HCT116 (cell line): ENCODE data around the gene PPP1R12C. TPM values are rescaled to one million over a fixed set of nuclear protein-coding genes. Genes with fewer than 3 reads are reported as not detected.
A peak's percentile ranks its signal among the peaks of the same experiment; 100 is the strongest.

Source experiments
- ATAC-seq: fragments of 200-7000 bp; cut with Tn5 transposase; 2 replicates; pipeline ENCODE4 v1.9.1; 2020; ENCODE audit warnings: mild to moderate bottlenecking, moderate library complexity
- BruUV-seq: library from RNA; stranded (reverse); fragments of 400-500 nt; replicated peaks from 2 replicates; lab custom pipeline; 2021; lab: Mats Ljungman, UMichigan
- CTCF ChIA-PET: fragments of 300-600 bp; sonication (Branson Sonifier 250); formaldehyde crosslinking; loops from one replicate; lab custom pipeline; 2021; ENCODE audit warnings: antibody characterized with exemption; lab: Charles Lee
- POLR2A ChIA-PET: fragments of 300-600, 350-600 bp; sonication (Branson Sonifier 250); formaldehyde crosslinking; loops from one replicate; lab custom pipeline; 2021; ENCODE audit warnings: antibody characterized with exemption; lab: Charles Lee
- RAD21 ChIA-PET, 2 experiments: fragments of 300-600 bp; sonication (Branson Sonifier 250); formaldehyde crosslinking; loops; one replicate each; lab custom pipeline; 2023; ENCODE audit warnings: low total read pairs in 2 of 2; ENCODE audit not compliant: uncharacterized antibody in 2 of 2, unreplicated experiment in 2 of 2, low non-redundant PET in 1 of 2; lab: Charles Lee
- DNase-seq: peaks from one replicate; pipeline ENCODE4 v3.0.0-alpha.2; 2010; ENCODE audit warnings: low read depth, low spot score
- H2AFZ ChIP-seq: fragments of 200-600 bp; shearing (Covaris generic), sonication (generic); 2 replicates; pipeline ENCODE4 v1.6.1; 2017; ENCODE audit warnings: low read depth, mixed run types, mixed read lengths, antibody characterized with exemption, low read length; ENCODE audit not compliant: poor library complexity, severe bottlenecking
- H3K27ac ChIP-seq: 2 replicates; pipeline ENCODE4 v1.5.1; 2012; ENCODE audit warnings: low read depth, low read length
- H3K27me3 ChIP-seq: fragments of 200-600 bp; sonication (generic); 2 replicates; pipeline ENCODE4 v1.6.1; 2016; ENCODE audit warnings: mixed run types, low read length, mixed read lengths; ENCODE audit not compliant: insufficient read depth
- H3K36me3 ChIP-seq, 2 experiments: fragments of 200-500 bp in 1 of 2; fragments of 200-600 bp in 1 of 2; sonication (Bioruptor generic) in 1 of 2; sonication (generic) in 1 of 2; 2 replicates each; pipeline versions ENCODE4 v1.5.1 to v1.6.1; 2014 to 2016; ENCODE audit warnings: low read length in 2 of 2, inconsistent platforms in 1 of 2, mixed read lengths in 1 of 2, mixed run types in 1 of 2; ENCODE audit not compliant: insufficient read depth in 2 of 2, control insufficient read depth in 1 of 2
- H3K4me1 ChIP-seq, 2 experiments: fragments of 200-600 bp in 1 of 2; sonication (generic) in 1 of 2; 2 replicates each; pipeline versions ENCODE4 v1.5.1 to v1.6.1; 2012 to 2017; ENCODE audit warnings: low read length in 2 of 2, inconsistent platforms in 1 of 2, mild to moderate bottlenecking in 1 of 2, mixed read lengths in 1 of 2, mixed run types in 1 of 2, moderate library complexity in 1 of 2; ENCODE audit not compliant: insufficient read depth in 2 of 2, control insufficient read depth in 1 of 2
- H3K4me2 ChIP-seq: fragments of 200-600 bp; sonication (generic); 2 replicates; pipeline ENCODE4 v1.6.1; 2017; ENCODE audit warnings: mixed run types, low read length, mixed read lengths
- H3K4me3 ChIP-seq, 2 experiments: fragments of 200-600 bp in 1 of 2; sonication (generic) in 1 of 2; replicated peaks in 1 of 2; 2 replicates each; pipeline ENCODE4 v1.5.1; 2011 to 2016; ENCODE audit warnings: low read length in 2 of 2, control low read depth in 1 of 2, low read depth in 1 of 2, mild to moderate bottlenecking in 1 of 2, mixed read lengths in 1 of 2, mixed run types in 1 of 2
- H3K79me2 ChIP-seq: fragments of 200-600 bp; sonication (generic); 2 replicates; pipeline ENCODE4 v1.6.1; 2017; ENCODE audit warnings: mild to moderate bottlenecking, mixed run types, low read length, moderate library complexity, mixed read lengths; ENCODE audit not compliant: insufficient read depth
- H3K9ac ChIP-seq: fragments of 200-600 bp; sonication (generic); 2 replicates; pipeline ENCODE4 v1.6.1; 2016; ENCODE audit warnings: low read length, mixed read lengths
- H3K9me2 ChIP-seq: fragments of 200-600 bp; sonication (generic), shearing (Covaris generic); 2 replicates; pipeline ENCODE4 v1.6.1; 2017; ENCODE audit warnings: mixed run types, mild to moderate bottlenecking, moderate library complexity; ENCODE audit not compliant: insufficient read depth
- H3K9me3 ChIP-seq, 2 experiments: fragments of 200-500 bp in 1 of 2; fragments of 200-600 bp in 1 of 2; sonication (Bioruptor generic) in 1 of 2; sonication (generic) in 1 of 2; 2 replicates each; pipeline ENCODE4 v1.6.1; 2014 to 2017; ENCODE audit warnings: low read length in 2 of 2, mixed read lengths in 2 of 2, inconsistent platforms in 1 of 2, low read depth in 1 of 2, mild to moderate bottlenecking in 1 of 2, mixed run types in 1 of 2, moderate library complexity in 1 of 2; ENCODE audit not compliant: control insufficient read depth in 1 of 2, insufficient read depth in 1 of 2
- H4K20me1 ChIP-seq: fragments of 200-600 bp; sonication (generic), shearing (Covaris generic); 2 replicates; pipeline ENCODE4 v1.6.1; 2017; ENCODE audit warnings: mixed run types, mild to moderate bottlenecking, moderate library complexity; ENCODE audit not compliant: insufficient read depth
- CBX3 ChIP-seq: IDR thresholded peaks from 2 replicates; pipeline ENCODE4 v1.6.1; 2012; ENCODE audit warnings: low read depth
- EGR1 ChIP-seq: IDR thresholded peaks from 2 replicates; pipeline ENCODE4 v1.6.1; 2012; ENCODE audit warnings: low read depth
- JUND ChIP-seq: IDR thresholded peaks from 2 replicates; pipeline ENCODE4 v1.6.1; 2012
- POLR2AphosphoS5 ChIP-seq: IDR thresholded peaks from 2 replicates; pipeline ENCODE4 v1.6.1; 2011; ENCODE audit warnings: mild to moderate bottlenecking, low read depth, low read length, moderate library complexity
- SP1 ChIP-seq: IDR thresholded peaks from 2 replicates; pipeline ENCODE4 v1.6.1; 2012; ENCODE audit warnings: low read depth
- intact Hi-C: fragments of 100-400 bp; cut with micrococcal nuclease; formaldehyde crosslinking; loops from 2 replicates; pipeline ENCODE4 v1.10.0; 2022
- total RNA-seq: library from RNA; stranded (reverse); gene quantifications from one replicate; pipeline ENCODE4 v1.2.1, GENCODE V29; 2021; ENCODE audit not compliant: unreplicated experiment
- TF ChIP-seq, protein P1 (sequence below): IDR thresholded peaks from 2 replicates; pipeline ENCODE4 v1.6.1; 2012
- TF ChIP-seq, protein P2 (sequence below), 3 experiments: fragments of 200-600 bp in 1 of 3; sonication (generic) in 1 of 3; IDR thresholded peaks in 2 of 3; conservative IDR thresholded peaks in 1 of 3; 2 replicates each; pipeline ENCODE4 v1.5.1; 2012 to 2017; ENCODE audit warnings: low read depth in 2 of 3, low read length in 2 of 3, antibody characterized with exemption in 1 of 3, borderline replicate concordance in 1 of 3, control low read depth in 1 of 3, mild to moderate bottlenecking in 1 of 3, mixed read lengths in 1 of 3, mixed run types in 1 of 3, moderate library complexity in 1 of 3; ENCODE audit not compliant: insufficient read depth in 1 of 3

PPP1R12C gene
- total RNA-seq, 1 experiment from 2014 or later: 83.2 TPM

- intact Hi-C loops: loop anchor here (10.0 kb wide), 1 partner anchor 489 kb away; no protein-coding TSS in a partner anchor
- H3K9ac ChIP-seq: peak overlapping the region; percentile 70
- ATAC-seq (peak; percentile 76), DNase-seq (peak; percentile 64)
- peak overlapping the region; percentile 99 for H3K27ac ChIP-seq
- ChIA-PET RAD21 (interaction anchor here (0.6 to 1.8 kb wide), 6 partner anchors 13 to 497 kb away, joined by 3 to 13 read pairs (median 4); partner anchors contain the start of genes ZNF581 (in 1 of the 2) and ZNF784 (in 1 of the 2)), POLR2A (interaction anchor here (0.6 to 2.9 kb wide), 15 partner anchors 10 to 486 kb away, joined by 3 to 24 read pairs (median 4); partner anchors contain the start of genes DNAAF3, KMT5C, PPP1R12C and TNNI3), CTCF (interaction anchor here (0.6 to 4.4 kb wide), 18 partner anchors 10 to 508 kb away, joined by 3 to 53 read pairs (median 4); partner anchors contain the start of genes DNAAF3, FIZ1, ISOC2 and PPP1R12C)
- peaks cover 4% of the 10 kb centered on the region for H3K79me2 ChIP-seq
- H2AFZ ChIP-seq: no peak overlapping the region
- peaks cover 14 to 60% of the 10 kb centered on the region in 2 experiments for H3K4me1 ChIP-seq
- H4K20me1 ChIP-seq: no peaks in the 10 kb centered on the region
- BruUV-seq: no TSS peak
- H3K36me3 ChIP-seq: no peaks in the 10 kb centered on the region
- TF ChIP-seq JUND (no peak), EGR1 (peak; percentile 62; the same call in 1 of the 2 replicates), CBX3 (no peak), SP1 (peak; percentile 71; the same call in 1 of the 2 replicates), POLR2AphosphoS5 (0 out of 2 replicates have a peak, but pooled peaks have one; percentile 22)
- TF ChIP-seq, protein P1, sequence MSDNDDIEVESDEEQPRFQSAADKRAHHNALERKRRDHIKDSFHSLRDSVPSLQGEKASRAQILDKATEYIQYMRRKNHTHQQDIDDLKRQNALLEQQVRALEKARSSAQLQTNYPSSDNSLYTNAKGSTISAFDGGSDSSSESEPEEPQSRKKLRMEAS: peak; percentile 80
- TF ChIP-seq, protein P2, sequence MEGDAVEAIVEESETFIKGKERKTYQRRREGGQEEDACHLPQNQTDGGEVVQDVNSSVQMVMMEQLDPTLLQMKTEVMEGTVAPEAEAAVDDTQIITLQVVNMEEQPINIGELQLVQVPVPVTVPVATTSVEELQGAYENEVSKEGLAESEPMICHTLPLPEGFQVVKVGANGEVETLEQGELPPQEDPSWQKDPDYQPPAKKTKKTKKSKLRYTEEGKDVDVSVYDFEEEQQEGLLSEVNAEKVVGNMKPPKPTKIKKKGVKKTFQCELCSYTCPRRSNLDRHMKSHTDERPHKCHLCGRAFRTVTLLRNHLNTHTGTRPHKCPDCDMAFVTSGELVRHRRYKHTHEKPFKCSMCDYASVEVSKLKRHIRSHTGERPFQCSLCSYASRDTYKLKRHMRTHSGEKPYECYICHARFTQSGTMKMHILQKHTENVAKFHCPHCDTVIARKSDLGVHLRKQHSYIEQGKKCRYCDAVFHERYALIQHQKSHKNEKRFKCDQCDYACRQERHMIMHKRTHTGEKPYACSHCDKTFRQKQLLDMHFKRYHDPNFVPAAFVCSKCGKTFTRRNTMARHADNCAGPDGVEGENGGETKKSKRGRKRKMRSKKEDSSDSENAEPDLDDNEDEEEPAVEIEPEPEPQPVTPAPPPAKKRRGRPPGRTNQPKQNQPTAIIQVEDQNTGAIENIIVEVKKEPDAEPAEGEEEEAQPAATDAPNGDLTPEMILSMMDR (IDR thresholded peaks at IDR 0.05 in 2 of 3, conservative IDR thresholded peaks at IDR 0.05 in 1 of 3; ENCODE audit: borderline replicate concordance in 1 of 3, insufficient read depth in 1 of 3, low read depth in 2 of 3, low read length in 2 of 3): peak; percentile 78 to 86 (median 80)
- H3K4me2 ChIP-seq: peak overlapping the region; percentile 88
- H3K9me2 ChIP-seq: no peaks in the 10 kb centered on the region
- H3K9me3 ChIP-seq: no peaks in the 10 kb centered on the region
- peak overlapping the region; percentile 60 to 69 for H3K4me3 ChIP-seq
- no peaks in the 10 kb centered on the region for H3K27me3 ChIP-seq
These were observed 28.8 kb upstream of the PPP1R12C start for GRCh38 chr19:55146078-55146704.
